GM12891 (cell line): ENCODE measurements around the gene SLX4IP.

Source experiments
- DNase-seq: peaks from one replicate; pipeline ENCODE4 v3.0.0; 2011; ENCODE audit warnings: low spot score; ENCODE audit not compliant: insufficient read length
- FAIRE-seq: peaks from 2 replicates; lab custom pipeline; 2011; peaks lifted over from hg19 to GRCh38; lab: Jason Lieb, UNC
- PAX5 ChIP-seq: IDR thresholded peaks from 2 replicates; pipeline ENCODE4 v1.6.1; 2011; ENCODE audit warnings: low read length, moderate library complexity, mild to moderate bottlenecking; ENCODE audit not compliant: insufficient read depth, severe bottlenecking
- POLR2A ChIP-seq: IDR thresholded peaks from 2 replicates; pipeline ENCODE4 v1.6.1; 2011; ENCODE audit warnings: low read depth, low read length, control low read depth
- POLR2AphosphoS5 ChIP-seq: IDR thresholded peaks from 2 replicates; pipeline ENCODE4 v1.6.1; 2011; ENCODE audit warnings: low read depth, low read length, control low read depth
- POU2F2 ChIP-seq: IDR thresholded peaks from 2 replicates; pipeline ENCODE4 v1.6.1; 2011; ENCODE audit warnings: low read depth, mild to moderate bottlenecking, control low read depth, low read length, moderate library complexity
- SPI1 ChIP-seq: IDR thresholded peaks from 2 replicates; pipeline ENCODE4 v1.6.1; 2011; ENCODE audit warnings: low read depth, low read length, control low read depth
- TAF1 ChIP-seq: IDR thresholded peaks from 2 replicates; pipeline ENCODE4 v1.6.1; 2011; ENCODE audit warnings: low read depth, low read length, control low read depth

Gene SLX4IP

DNA sequence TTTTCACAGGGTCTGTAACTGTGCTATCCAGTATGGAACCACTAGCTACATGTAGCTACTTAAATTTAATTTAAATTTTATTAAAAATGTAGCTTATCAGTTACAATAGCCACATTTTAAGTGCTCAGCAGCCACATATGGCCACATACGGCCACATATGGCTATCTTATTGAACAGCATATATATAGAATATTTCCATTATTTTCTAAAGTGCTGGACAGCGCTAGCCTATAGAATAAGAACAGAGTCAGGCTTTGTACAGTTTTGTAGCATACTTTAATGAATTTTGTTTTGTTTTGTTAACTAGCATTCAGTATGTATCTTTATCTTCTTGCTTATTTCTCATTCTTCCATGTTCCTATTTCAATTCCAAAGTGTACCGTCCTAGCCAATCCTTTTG is 120.3 kb downstream of the SLX4IP start:
- DNase-seq (no peak), FAIRE-seq (no peak)
- no peak for TF ChIP-seq PAX5
- no peak for TF ChIP-seq SPI1
- TF ChIP-seq POLR2A = no peak
- no peak for TF ChIP-seq TAF1
- TF ChIP-seq POU2F2 = no peak
- no peak for TF ChIP-seq POLR2AphosphoS5

DNA sequence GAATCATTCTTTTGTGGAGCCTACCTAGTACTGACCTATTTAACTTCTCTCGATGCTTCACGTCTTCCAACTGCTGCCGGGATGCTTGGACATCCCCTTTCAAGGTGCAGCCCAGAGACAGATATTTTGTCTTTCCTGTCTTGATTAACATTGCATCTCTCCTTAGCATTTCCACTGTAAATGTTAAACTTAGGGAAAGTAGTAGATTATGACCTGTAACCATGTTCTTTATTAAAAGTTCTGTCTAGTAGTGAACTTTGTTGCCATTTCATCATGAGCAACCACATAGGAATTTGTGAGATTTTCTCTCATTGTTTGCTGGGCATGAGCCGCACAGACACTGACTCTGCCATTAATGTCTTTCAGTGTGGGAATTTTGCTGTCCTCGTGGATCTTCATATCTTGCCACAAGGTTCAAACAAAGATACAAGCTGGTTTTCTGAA is 120.8 kb downstream of the SLX4IP start:
- FAIRE-seq (no peak), DNase-seq (no peak)
- TF ChIP-seq TAF1 = no peak
- no peak for TF ChIP-seq POU2F2
- TF ChIP-seq PAX5 = no peak

- TF ChIP-seq POLR2A = no peak
- TF ChIP-seq PAX5 = no peak
- TF ChIP-seq TAF1 = no peak
- no peak for TF ChIP-seq SPI1
- TF ChIP-seq POLR2AphosphoS5 = no peak
- TF ChIP-seq POU2F2 = no peak
- DNase-seq (no peak), FAIRE-seq (no peak)
These were observed 121.5 kb downstream of the SLX4IP start for GRCh38 chr20:10556519-10557083.

- TF ChIP-seq POLR2AphosphoS5 = no peak
- TF ChIP-seq PAX5 = no peak
- no peak for TF ChIP-seq SPI1
- no peak for TF ChIP-seq TAF1
- no peak for TF ChIP-seq POLR2A
- no peak for TF ChIP-seq POU2F2
- DNase-seq = no peak
- FAIRE-seq = peak; percentile 9
These were observed 122.6 kb downstream of the SLX4IP start for GRCh38 chr20:10557685-10558084.

DNA sequence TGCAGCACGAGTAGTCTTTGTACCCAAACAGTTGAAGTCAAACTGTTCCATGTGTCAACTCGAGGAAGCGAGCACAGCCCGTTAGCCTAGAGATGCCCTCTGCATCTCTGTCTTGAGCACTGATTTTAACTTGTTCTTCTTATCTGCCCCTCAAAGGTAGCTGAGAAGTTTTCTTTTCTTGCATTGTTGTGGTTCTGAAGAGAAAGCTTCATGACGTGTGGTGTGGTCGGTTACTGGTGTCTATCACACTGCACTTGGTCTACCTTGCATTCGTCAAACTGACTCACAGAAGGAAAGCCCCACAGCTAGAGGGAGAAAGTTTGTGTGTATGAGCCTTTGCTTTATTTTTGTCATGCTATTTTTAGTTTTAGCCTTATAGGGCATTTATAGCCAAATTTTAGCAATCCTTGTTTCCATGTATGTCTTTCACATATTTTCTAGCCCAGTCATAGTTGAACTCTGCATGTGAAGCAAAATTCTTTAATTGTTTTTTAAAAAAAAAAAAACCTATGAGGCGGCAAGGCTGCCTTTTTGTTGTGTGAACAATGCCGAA is 123.6 kb downstream of the SLX4IP start:
- DNase-seq (no peak), FAIRE-seq (peak; percentile 84)
- no peak for TF ChIP-seq PAX5
- TF ChIP-seq TAF1 = no peak
- TF ChIP-seq POLR2A = no peak
- TF ChIP-seq POLR2AphosphoS5 = no peak
- no peak for TF ChIP-seq SPI1
- TF ChIP-seq POU2F2 = no peak

DNA sequence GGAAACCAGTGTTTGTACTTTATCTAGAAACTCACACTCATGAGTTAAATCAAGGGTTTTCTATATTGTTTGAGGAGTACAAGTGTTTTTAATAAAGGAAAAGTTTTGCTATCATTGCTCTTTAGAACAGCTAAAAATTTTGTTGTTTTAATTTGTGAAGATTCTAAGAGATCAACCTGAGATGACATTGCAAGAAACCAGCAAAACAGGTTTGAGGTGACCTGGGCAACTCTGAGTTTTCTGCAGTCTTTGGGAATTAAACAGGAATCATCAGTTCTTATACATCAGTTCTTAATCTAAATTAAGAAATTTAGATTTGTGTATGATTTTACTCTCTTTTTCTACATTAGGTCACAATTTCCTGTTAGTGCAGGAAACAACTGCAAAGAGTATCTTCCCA is 124.2 kb downstream of the SLX4IP start:
- no peak for FAIRE-seq
- TF ChIP-seq POU2F2 = no peak
- no peak for TF ChIP-seq SPI1
- no peak for TF ChIP-seq POLR2AphosphoS5
- no peak for TF ChIP-seq PAX5
- TF ChIP-seq POLR2A = no peak
- no peak for TF ChIP-seq TAF1
- no peak for DNase-seq

DNA sequence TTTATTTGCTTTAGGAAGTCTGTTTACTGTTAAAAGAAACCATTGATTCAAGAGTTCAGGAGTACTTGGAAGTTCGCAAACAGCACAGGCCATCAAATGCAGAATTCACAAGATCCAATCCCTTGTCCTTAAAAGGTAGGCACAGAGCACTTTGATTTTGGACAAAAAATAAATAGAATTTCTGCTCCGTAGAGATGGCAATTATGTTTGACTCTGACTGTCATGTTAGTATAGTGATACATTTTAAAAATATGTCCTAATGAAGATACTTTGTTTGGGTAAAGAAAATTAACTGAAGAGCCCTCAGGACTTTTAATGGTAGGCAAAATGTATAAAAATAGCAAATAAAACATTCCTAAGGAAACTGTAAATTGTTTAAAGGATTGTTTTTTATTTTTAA is 125.6 kb downstream of the SLX4IP start:
- DNase-seq = no peak
- no peak for FAIRE-seq
- TF ChIP-seq POLR2A (no peak), POU2F2 (no peak), PAX5 (no peak), SPI1 (no peak), POLR2AphosphoS5 (no peak), TAF1 (no peak)

DNA sequence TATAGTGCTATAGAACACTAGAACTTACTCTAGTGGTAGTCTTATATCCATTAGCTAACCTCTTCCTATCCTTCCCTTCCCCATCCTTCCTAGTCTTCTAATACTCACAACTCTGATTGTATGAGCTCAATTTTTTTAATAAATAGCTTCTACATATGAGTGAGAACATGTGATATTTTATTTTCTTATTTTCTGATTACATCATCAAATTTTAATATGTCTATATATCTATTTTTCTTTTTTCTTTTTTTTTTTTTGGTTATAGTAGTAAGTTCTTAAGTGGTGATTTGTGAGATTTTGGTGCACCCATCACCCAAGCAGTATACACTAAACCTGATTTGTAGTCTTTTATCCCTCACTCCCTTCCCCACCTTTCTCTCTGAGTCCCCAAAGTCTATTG is 126.2 kb downstream of the SLX4IP start:
- DNase-seq (no peak), FAIRE-seq (no peak)
- TF ChIP-seq POLR2A (no peak), PAX5 (no peak), SPI1 (no peak), POU2F2 (no peak), POLR2AphosphoS5 (no peak), TAF1 (no peak)

DNA sequence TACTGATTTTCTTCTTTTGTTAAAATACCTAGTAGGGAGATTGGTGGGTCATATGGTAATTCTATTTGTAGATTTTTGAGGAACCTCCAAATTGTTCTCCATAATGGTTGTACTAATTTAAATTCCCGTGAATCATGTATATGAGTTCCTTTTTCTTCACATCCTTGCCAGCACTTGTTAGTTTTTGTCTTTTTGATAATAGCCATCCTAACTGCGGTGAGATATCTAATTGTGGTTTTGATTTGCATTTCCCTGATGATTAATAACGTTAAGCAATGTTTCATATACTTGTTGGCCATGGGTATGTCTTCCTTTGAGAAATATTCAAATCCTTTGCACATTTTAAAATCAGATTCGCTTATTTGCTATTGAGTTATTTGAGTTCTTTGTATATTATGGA is 127.8 kb downstream of the SLX4IP start:
- DNase-seq (no peak), FAIRE-seq (no peak)
- TF ChIP-seq POU2F2 (no peak), SPI1 (no peak), POLR2A (no peak), POLR2AphosphoS5 (no peak), TAF1 (no peak)

GRCh38 chr20:10563935-10564492 is 128.9 kb downstream of the SLX4IP start:
- FAIRE-seq (no peak), DNase-seq (no peak)
- no peak for TF ChIP-seq POLR2AphosphoS5
- no peak for TF ChIP-seq TAF1
- TF ChIP-seq PAX5 = no peak
- no peak for TF ChIP-seq POLR2A
- TF ChIP-seq POU2F2 = no peak
- no peak for TF ChIP-seq SPI1
